Stimulated activated CD8-positive, alpha-beta memory T cell treated with anti-CD3 and anti-CD28 coated beads, Interleukin-7, amount 100 ng/mL, for 24 hours (primary cell): ENCODE results near the gene WNK3.

Experiments
- DNase-seq: peaks from one replicate; pipeline ENCODE4 v3.0.0-alpha.2; 2020; ENCODE audit warnings: low read depth

The WNK3 gene

GRCh38 chrX:54238588-54238987 lies 119.3 kb downstream of the WNK3 start:
- DNase-seq: no peak

- no peak for DNase-seq
These were observed 120.8 kb downstream of the WNK3 start for GRCh38 chrX:54237014-54237413.

DNA sequence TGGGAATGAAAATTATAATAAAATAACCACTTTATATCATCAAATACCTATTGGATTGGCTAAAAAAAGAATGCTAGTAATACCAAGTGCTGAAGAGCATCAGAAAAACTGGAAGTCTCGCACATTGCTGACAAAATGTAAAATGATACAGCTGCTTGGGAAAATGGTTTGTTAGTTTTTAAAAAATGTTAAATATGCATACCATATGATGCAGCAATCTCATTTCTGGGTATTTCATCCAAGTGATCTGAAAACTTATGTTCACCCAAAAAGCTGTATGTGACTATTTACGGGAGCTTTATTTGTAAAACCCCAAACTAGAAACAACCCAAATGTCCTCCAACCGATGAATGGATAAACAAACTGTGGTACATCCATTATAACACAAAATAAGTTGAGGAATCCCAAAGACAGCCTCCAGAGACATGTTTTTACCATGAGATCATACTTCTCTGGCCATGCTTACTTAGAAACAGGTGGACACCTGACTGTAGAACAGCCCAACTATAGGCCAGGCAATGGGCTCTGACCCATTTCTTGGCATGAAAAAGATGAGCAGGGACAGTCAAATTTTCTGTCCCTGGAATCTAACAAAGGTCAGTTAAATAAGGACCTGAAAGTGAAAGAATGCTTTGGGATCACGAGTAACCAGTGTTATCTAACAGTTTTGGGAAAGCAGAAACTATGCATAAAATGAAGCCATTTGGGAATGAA lies 127.3 kb downstream of the WNK3 start:
- no peak for DNase-seq

- no peak for DNase-seq
These were observed 134.3 kb downstream of the WNK3 start for GRCh38 chrX:54223581-54223980.

DNA sequence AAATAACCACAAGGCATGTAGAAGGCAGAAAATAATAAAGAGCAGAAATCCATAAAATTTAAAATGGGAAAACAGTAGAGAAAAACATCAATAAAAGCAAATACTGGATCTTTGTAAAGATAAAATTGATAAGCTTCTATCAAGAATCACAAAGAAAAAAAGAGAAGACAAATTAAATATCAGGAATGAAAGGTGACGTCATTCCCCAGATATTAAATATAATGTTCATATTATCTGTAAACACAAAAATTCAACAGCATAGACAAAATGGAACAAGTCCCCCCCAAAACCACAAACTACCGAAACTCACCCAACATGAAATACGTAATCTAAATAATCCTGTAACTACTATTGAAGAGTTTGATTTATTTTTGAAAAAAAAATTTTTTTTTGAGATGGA lies 144.2 kb downstream of the WNK3 start:
- no peak for DNase-seq

DNA sequence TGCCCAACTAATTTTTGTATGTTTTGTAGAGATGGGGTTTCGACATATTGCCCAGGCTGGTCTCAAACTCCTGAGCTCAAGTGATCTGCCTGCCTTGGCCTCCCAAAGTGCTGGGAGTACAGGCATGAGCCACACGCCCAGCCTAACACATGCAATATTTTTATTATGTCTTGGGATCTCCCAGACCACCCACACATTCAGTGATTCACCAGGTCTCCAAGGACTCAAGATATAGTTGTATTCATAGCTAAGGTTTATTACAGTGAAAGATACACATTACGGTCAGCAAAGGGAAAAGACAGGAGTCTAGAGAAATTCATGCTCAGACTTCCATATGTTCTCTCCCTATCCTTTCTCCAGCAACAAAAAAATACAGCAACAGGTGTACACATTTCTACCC lies 149.3 kb downstream of the WNK3 start:
- DNase-seq: no peak

- DNase-seq: no peak
These were observed 159.6 kb downstream of the WNK3 start for GRCh38 chrX:54198262-54198661.

GRCh38 chrX:54194982-54195588 lies 162.8 kb downstream of the WNK3 start:
- no peak for DNase-seq

GRCh38 chrX:54193085-54193821 lies 164.6 kb downstream of the WNK3 start:
- no peak for DNase-seq

DNA sequence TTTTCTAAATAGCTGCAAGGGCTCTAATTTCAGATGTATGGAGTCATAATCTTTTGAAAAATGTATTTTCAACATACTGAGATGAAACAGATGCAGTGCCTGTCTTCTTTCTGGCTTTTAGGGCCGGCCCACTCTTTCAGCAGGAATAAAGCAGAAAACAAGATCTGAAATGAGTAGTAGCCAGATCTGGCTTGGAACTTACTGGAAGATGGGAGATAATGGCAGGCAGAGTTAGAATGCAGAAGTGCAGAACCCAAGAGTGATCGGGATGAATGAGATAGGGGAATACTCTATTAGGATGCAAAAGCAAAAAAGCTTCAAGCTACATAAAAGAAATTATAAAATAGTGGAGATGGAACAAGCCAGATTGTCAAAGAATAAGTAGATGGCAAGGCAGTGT lies 173.4 kb downstream of the WNK3 start:
- DNase-seq: no peak

GRCh38 chrX:54182864-54183613 lies 174.8 kb downstream of the WNK3 start, which contains the start of gene FAM120C:
Gene FAM120C (minus strand): TSS chrX:54183254. CDS start chrX:54183198, 56 bp downstream.
- DNase-seq: peak; percentile 34

DNA sequence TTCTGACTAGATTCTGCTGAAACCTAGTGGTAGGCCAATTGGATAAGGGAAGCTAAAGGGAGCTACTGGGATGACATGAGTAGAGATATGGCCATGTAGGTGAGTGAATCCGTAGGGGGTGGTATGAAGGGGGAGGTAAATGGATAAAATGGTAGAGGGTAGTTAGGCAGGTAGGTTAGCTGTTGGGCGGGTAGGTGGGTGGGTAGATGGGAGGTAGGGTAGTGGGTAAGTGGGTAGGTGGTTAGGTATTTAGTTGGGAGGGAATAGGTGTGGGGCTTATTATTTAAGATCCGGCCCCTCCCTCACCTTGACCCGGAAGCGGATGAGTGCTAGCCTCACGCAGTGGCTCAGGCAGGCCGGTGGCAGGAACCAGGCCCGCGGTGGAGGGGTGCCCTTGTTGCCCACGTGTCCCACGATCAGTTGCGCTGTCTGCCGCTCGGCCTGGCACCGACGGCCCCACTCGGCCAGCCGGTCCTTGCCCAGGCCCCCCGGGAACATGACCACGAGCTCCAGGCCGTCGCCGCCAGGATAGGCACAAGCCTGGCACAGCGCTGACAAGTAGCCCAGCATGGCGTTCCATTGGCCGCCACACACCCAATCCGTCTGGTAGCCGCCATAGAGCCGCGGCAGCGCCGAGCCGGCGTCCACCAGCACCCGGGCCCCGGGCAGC lies 175.5 kb downstream of the WNK3 start:
- DNase-seq: peak; percentile 41

DNA sequence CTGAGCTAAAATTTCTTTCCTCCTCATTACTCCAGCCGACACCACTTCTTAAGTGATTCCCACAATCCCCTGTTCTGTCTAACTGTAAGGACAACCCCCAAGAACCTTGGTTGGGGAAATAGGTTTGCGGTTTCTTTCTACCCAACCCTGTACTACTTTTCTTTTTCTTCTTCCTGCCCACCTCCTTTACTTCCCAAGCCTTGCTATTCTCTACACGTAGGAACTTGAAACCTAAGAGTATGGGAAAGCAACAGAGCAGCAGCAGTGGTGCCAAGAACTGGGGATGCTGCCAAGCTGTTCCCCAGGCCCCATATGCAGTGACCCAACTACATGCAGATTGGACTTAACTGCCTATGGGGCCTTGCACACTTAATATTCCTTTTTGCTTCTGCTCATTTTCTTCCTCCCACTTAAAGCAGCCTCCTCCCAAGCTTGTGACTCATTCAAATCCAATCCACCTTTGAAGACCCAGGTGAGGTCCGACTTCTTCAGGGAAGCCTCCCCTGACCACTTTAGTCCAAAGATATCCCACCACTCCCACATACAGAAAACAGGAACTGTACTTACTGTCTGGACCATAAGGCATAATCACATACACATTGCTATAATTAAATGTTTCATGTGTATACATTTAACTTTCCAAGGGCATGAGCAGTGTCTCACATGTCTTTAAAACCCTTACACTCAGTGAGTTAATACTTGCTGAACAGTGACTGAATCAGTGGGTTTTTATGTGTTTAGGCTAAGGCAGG lies 176.5 kb downstream of the WNK3 start:
- DNase-seq: no peak

DNA sequence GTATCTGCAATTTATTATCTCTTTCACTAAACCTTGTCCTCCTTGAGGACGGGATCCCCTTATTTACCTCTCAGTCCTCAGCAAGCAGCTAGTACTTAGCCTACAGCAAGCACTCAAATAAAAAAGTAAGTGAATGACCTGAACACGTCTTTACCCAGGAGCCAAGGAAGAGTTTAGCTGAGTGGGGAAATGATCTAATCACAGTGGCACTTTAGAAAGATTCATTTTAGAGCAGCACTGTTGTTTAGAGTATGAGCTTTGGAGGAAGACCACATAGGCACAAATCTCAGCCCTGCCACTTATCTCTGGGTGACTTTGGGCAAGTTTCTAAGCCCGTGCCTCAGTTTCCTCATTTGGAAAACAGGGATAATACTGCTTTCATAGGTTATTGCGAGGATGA lies 177.4 kb downstream of the WNK3 start:
- DNase-seq: no peak

- DNase-seq: no peak
These were observed 179.5 kb downstream of the WNK3 start for GRCh38 chrX:54178100-54178940.

- DNase-seq: no peak
These were observed 180.5 kb downstream of the WNK3 start for GRCh38 chrX:54177306-54177705.

- DNase-seq: no peak
These were observed 184.1 kb downstream of the WNK3 start for GRCh38 chrX:54173791-54174190.

DNA sequence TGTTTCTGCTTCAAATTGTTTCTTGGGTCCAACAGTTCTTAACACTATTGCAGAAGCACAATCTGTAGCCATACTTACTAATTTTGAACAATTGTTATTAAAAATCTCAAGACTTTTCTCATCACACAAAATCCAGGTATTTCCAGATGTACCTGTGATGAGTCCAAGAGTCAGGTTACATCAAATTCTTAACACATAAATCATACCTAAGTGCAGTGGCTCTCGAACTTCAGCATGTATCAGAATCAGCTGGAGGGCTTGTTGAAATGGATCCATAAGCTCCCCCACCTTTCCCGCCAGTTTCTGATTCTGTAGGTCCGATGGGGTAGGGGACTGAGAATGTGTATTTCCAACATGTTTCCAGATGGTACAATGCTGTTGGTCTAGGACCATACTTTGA lies 185.4 kb downstream of the WNK3 start:
- DNase-seq: no peak

DNA sequence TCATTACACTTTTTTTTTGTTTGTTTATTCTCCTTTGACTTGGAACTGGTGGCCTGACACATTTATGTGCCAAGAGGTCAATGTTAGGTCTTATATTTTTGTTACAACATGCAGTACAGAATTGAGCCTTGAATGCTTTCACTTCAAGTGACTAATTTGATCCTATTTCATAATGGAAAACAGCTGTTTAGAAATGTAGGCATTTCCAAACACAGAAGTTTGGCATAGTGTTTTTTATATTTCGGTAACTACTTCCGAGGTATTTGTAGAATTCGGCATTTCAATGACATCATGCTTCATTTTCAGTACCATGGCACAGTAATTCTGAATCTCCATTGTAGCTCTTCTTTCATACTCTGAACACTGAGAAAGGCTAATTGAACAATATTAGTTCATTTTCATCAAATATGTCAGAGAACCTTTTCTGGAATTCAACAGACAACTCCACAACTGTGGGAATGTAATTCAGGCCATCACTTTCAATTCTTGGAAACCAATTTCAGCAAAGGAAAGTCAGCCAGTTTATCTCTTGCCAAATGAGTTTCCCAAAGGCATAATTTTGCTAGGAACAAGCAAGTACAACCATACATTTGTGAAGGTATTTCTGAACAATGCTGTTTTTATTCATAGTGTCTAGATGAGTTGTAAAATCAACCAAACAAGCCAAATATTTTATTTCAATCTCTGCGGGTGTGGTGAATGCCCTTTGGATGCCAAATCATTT lies 186.2 kb downstream of the WNK3 start:
- DNase-seq: no peak

DNA sequence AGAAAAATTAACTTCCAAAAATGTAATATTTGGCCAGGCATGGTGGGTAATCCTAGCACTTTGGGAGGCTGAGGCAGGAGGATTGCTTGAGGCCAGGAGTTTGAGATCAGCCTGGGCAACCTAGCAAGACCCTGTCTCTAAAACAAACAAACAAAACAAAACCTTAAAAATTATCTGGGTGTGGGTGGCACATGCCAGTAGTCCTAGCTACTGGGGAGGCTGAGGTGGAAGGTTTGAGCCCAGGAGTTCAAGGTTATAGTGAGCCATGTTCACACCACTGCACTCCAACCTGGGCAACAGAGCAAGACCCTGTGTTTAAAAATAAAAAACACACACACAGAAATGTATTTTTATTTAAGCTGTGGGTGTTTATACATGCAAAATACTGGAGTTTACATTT lies 186.8 kb downstream of the WNK3 start:
- DNase-seq: no peak
